Measurements from ENCODE around the gene TENM4. TPM values are rescaled to one million over a fixed set of nuclear protein-coding genes. Genes with fewer than 3 reads are reported as not detected.

TENM4 gene
- total RNA-seq, 4 donors from 2014 or later = 0.88 to 61.5 (median 4.0) TPM

- intact Hi-C loops (cut with DNase I; ENCODE audit: low total_unique reads) = no loop called here
- Histone ChIP-seq H3K36me3 (no peaks in the 10 kb centered on the region), H3K4me3 (no peak overlapping the region), H3K9me3 (no peaks in the 10 kb centered on the region), H3K27me3 (no peaks in the 10 kb centered on the region), H3K27ac (no peak overlapping the region), H3K4me1 (no peaks in the 10 kb centered on the region)
- no peak for DNase-seq
- TF ChIP-seq POLR2A (IDR thresholded peaks at IDR 0.05) = no peak
- TF ChIP-seq CTCF (IDR thresholded peaks at IDR 0.05) = no peak
Observed at GRCh38 chr11:78940500-78941225, 500.2 kb downstream of the TENM4 start.

- no peak for DNase-seq
- no peak for TF ChIP-seq CTCF (IDR thresholded peaks at IDR 0.05)
- no peak for TF ChIP-seq POLR2A (IDR thresholded peaks at IDR 0.05)
Observed at GRCh38 chr11:78938971-78939370, 501.9 kb downstream of the TENM4 start.

GRCh38 chr11:78938036-78938435 lies 502.8 kb downstream of the TENM4 start:
- Histone ChIP-seq H3K9me3 (no peaks in the 10 kb centered on the region), H3K36me3 (no peaks in the 10 kb centered on the region), H3K4me1 (no peaks in the 10 kb centered on the region), H3K27me3 (no peaks in the 10 kb centered on the region), H3K27ac (no peak overlapping the region), H3K4me3 (no peak overlapping the region)
- no peak for DNase-seq
- no peak for TF ChIP-seq CTCF (IDR thresholded peaks at IDR 0.05)
- TF ChIP-seq POLR2A (IDR thresholded peaks at IDR 0.05) = no peak
- intact Hi-C loops (cut with DNase I; ENCODE audit: low total_unique reads) = no loop called here

More at GRCh38 chr11:78938971-78939370, 501.9 kb downstream of the TENM4 start:
- intact Hi-C loops (cut with DNase I; ENCODE audit: low total_unique reads) = no loop called here
- Histone ChIP-seq H3K9me3 (no peaks in the 10 kb centered on the region), H3K27ac (no peak overlapping the region), H3K4me1 (no peaks in the 10 kb centered on the region), H3K4me3 (no peak overlapping the region), H3K36me3 (no peaks in the 10 kb centered on the region), H3K27me3 (no peaks in the 10 kb centered on the region)

GRCh38 chr11:78935398-78936068 lies 505.3 kb downstream of the TENM4 start:
- H3K27me3 ChIP-seq = no peaks in the 10 kb centered on the region
- H3K36me3 ChIP-seq = no peaks in the 10 kb centered on the region
- no peak for TF ChIP-seq POLR2A (IDR thresholded peaks at IDR 0.05)
- TF ChIP-seq CTCF (IDR thresholded peaks at IDR 0.05) = no peak
- no peaks in the 10 kb centered on the region for H3K9me3 ChIP-seq
- no peak overlapping the region for H3K4me3 ChIP-seq
- no peak for DNase-seq
- no peaks in the 10 kb centered on the region for H3K4me1 ChIP-seq
- no peak overlapping the region for H3K27ac ChIP-seq
- intact Hi-C loops (cut with DNase I; ENCODE audit: low total_unique reads) = no loop called here

GRCh38 chr11:78933350-78933749 lies 507.5 kb downstream of the TENM4 start:
- H3K9me3 ChIP-seq = no peaks in the 10 kb centered on the region
- no peaks in the 10 kb centered on the region for H3K27me3 ChIP-seq
- H3K4me1 ChIP-seq = no peaks in the 10 kb centered on the region
- no peaks in the 10 kb centered on the region for H3K36me3 ChIP-seq
- no peak for TF ChIP-seq POLR2A (IDR thresholded peaks at IDR 0.05)
- no peak for TF ChIP-seq CTCF (IDR thresholded peaks at IDR 0.05)
- intact Hi-C loops (cut with DNase I; ENCODE audit: low total_unique reads) = no loop called here
- H3K4me3 ChIP-seq = no peak overlapping the region
- H3K27ac ChIP-seq = no peak overlapping the region
- no peak for DNase-seq

Data from uterus (tissue), 4 donors.